GM23338 (cell line): ENCODE data around the gene KIRREL3. TPM values are rescaled to one million over a fixed set of nuclear protein-coding genes. Genes with fewer than 3 reads are reported as not detected.

ENCODE experiments used
- ATAC-seq: fragments of 200-7000 bp; cut with Tn5 transposase; 3 replicates; pipeline ENCODE4 v1.9.1; 2020
- DNase-seq: peaks from one replicate; pipeline ENCODE4 v3.0.0-alpha.2; 2015; ENCODE audit warnings: low spot score
- H2AFZ ChIP-seq: fragments of 200-600 bp; sonication (generic); 2 replicates; pipeline ENCODE4 v1.8.0; 2016; ENCODE audit warnings: antibody characterized with exemption, mild to moderate bottlenecking, moderate library complexity
- H3F3A ChIP-seq: fragments of 200-600 bp; sonication (generic); replicated peaks from 2 replicates; pipeline ENCODE4 v1.8.0; 2017; ENCODE audit warnings: antibody characterized with exemption, mixed run types, low read depth
- H3K27ac ChIP-seq: fragments of 200-600 bp; sonication (generic); 2 replicates; pipeline ENCODE4 v1.6.1; 2016; ENCODE audit warnings: low read depth
- H3K27me3 ChIP-seq: fragments of 200-600 bp; sonication (generic); 2 replicates; pipeline ENCODE4 v1.8.0; 2016; ENCODE audit warnings: mild to moderate bottlenecking, mixed run types, moderate library complexity; ENCODE audit not compliant: insufficient read depth
- H3K36me3 ChIP-seq: fragments of 200-600 bp; sonication (generic); 2 replicates; pipeline ENCODE4 v1.8.0; 2016; ENCODE audit warnings: mild to moderate bottlenecking; ENCODE audit not compliant: insufficient read depth
- H3K4me1 ChIP-seq: fragments of 200-600 bp; sonication (generic); 2 replicates; pipeline ENCODE4 v1.8.0; 2016; ENCODE audit warnings: mild to moderate bottlenecking, moderate library complexity; ENCODE audit not compliant: insufficient read depth
- H3K4me2 ChIP-seq: fragments of 200-600 bp; sonication (generic); 2 replicates; pipeline ENCODE4 v1.7.1; 2017; ENCODE audit warnings: mixed run types
- H3K4me3 ChIP-seq: fragments of 200-600 bp; sonication (generic); 2 replicates; pipeline ENCODE4 v1.6.1; 2016; ENCODE audit warnings: mixed run types
- H3K79me2 ChIP-seq: fragments of 200-600 bp; sonication (generic); replicated peaks from 2 replicates; pipeline ENCODE4 v1.8.0; 2017; ENCODE audit warnings: mild to moderate bottlenecking; ENCODE audit not compliant: insufficient read depth
- H3K9me2 ChIP-seq: fragments of 200-600 bp; sonication (generic); 2 replicates; pipeline ENCODE4 v1.8.0; 2017; ENCODE audit not compliant: insufficient read depth
- H4K20me1 ChIP-seq: fragments of 200-600 bp; sonication (generic); replicated peaks from 2 replicates; pipeline ENCODE4 v1.8.0; 2017; ENCODE audit warnings: mild to moderate bottlenecking; ENCODE audit not compliant: insufficient read depth
- H3K27ac Mint-ChIP-seq: 2 replicates; pipeline ENCODE4 v1.8.0; 2020; ENCODE audit warnings: inconsistent platforms, mild to moderate bottlenecking, moderate library complexity, mixed read lengths
- H3K27me3 Mint-ChIP-seq: 3 replicates; pipeline ENCODE4 v1.8.0; 2022; ENCODE audit warnings: low read depth, mild to moderate bottlenecking, moderate library complexity, mixed read lengths, inconsistent platforms; ENCODE audit not compliant: insufficient read depth, poor library complexity
- H3K36me3 Mint-ChIP-seq: 3 replicates; pipeline ENCODE4 v1.8.0; 2021; ENCODE audit warnings: low read depth, mild to moderate bottlenecking, inconsistent platforms, moderate library complexity, mixed read lengths
- H3K4me1 Mint-ChIP-seq: 3 replicates; pipeline ENCODE4 v1.8.0; 2020; ENCODE audit warnings: mild to moderate bottlenecking, inconsistent platforms, mixed read lengths
- H3K4me3 Mint-ChIP-seq: 3 replicates; pipeline ENCODE4 v1.8.0; 2021; ENCODE audit warnings: moderate library complexity, mild to moderate bottlenecking, inconsistent platforms, mixed read lengths
- H3K9me3 Mint-ChIP-seq: 3 replicates; pipeline ENCODE4 v1.8.0; 2020; ENCODE audit warnings: moderate library complexity, mild to moderate bottlenecking, inconsistent platforms, mixed read lengths
- CREB1 ChIP-seq: fragments of 250-450 bp; sonication (Bioruptor Pico); IDR thresholded peaks from 2 replicates; pipeline ENCODE4 v1.5.0; 2020; ENCODE audit warnings: low read depth, mild to moderate bottlenecking, moderate library complexity
- EZH2 ChIP-seq: fragments of 200-600 bp; sonication (generic); IDR thresholded peaks from one replicate; pipeline ENCODE4 v1.8.0; 2017; ENCODE audit warnings: antibody characterized with exemption, mild to moderate bottlenecking, low read depth; ENCODE audit not compliant: unreplicated experiment
- EZH2phosphoT487 ChIP-seq: fragments of 200-600 bp; sonication (generic); IDR thresholded peaks from one replicate; pipeline ENCODE4 v1.8.1; 2018; ENCODE audit warnings: antibody characterized with exemption; ENCODE audit not compliant: unreplicated experiment
- POLR2AphosphoS5 ChIP-seq: IDR thresholded peaks from 2 replicates; pipeline ENCODE4 v1.6.1; 2016; ENCODE audit warnings: antibody characterized with exemption, low read depth
- STAT1 ChIP-seq: IDR thresholded peaks from one replicate; pipeline ENCODE4 v1.6.1; 2016; ENCODE audit warnings: antibody characterized with exemption; ENCODE audit not compliant: unreplicated experiment
- polyA plus RNA-seq: library from polyadenylated mRNA; unstranded; fragments of >200 nt; fragmentation: Nextera tagmentation; extraction: Ambion mirVana; gene quantifications from 2 replicates; pipeline ENCODE4 v1.2.1, GENCODE V29; 2016
- total RNA-seq: library from RNA; depleted of rRNA; stranded (reverse); fragments of >200 nt; shearing (Covaris generic); gene quantifications from 2 replicates; pipeline ENCODE4 v1.2.3, GENCODE V29; 2014
- TF ChIP-seq, protein P1 (sequence below): fragments of 250-450 bp; sonication (Bioruptor Pico); IDR thresholded peaks from 2 replicates; pipeline ENCODE4 v1.5.0; 2020; ENCODE audit warnings: mild to moderate bottlenecking, moderate library complexity
- TF ChIP-seq, protein P2 (sequence below): IDR thresholded peaks from 2 replicates; pipeline ENCODE4 v1.6.1; 2016; ENCODE audit warnings: antibody characterized with exemption
- TF ChIP-seq, protein P3 (sequence below), 2 experiments: fragments of 200-600 bp in 1 of 2; sonication (generic) in 1 of 2; conservative IDR thresholded peaks; 2 replicates each; pipeline versions ENCODE4 v1.5.1 to v1.6.1; 2016 to 2017; ENCODE audit warnings: antibody characterized with exemption in 2 of 2, low read depth in 2 of 2, mild to moderate bottlenecking in 2 of 2, moderate library complexity in 1 of 2

Gene KIRREL3
- total and polyA plus RNA-seq, 2 experiments from 2014 or later = 0.13 to 1.5 TPM

DNA sequence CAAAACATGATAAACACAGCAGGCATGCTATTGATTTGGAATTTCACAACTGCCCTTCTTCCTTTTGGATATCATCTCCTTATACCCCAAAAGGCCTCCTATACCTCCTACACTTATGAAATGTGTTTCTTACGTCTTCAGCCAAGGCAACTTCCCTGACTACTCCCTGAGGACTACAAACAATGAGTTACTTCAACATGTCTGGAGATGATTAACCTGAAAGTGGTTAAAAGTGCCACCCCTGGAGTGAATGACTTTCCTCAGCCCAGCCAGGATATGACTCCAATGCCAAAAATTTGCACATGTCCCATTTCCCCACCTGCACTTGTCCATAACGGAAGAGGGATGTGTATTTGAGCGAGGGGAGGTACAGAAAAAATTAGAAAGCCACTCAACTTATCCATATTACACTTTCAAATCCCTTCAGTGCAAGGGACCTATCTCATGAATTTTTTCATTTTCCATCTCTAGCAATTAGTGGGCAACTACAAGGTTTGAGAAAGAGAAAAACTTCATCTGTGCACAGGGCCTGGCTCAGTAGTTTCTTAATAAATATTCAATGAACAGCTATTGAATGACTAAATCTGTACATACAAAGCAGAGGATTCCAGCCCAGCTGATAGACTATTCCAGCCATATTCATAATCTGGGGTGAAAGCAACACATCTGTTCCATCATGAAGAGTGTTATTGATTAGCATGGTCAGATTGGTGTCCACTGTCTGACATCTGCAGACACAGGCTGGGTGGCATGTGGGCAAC is 36.8 kb downstream of the KIRREL3 start (continued):
- TF ChIP-seq, protein P1, sequence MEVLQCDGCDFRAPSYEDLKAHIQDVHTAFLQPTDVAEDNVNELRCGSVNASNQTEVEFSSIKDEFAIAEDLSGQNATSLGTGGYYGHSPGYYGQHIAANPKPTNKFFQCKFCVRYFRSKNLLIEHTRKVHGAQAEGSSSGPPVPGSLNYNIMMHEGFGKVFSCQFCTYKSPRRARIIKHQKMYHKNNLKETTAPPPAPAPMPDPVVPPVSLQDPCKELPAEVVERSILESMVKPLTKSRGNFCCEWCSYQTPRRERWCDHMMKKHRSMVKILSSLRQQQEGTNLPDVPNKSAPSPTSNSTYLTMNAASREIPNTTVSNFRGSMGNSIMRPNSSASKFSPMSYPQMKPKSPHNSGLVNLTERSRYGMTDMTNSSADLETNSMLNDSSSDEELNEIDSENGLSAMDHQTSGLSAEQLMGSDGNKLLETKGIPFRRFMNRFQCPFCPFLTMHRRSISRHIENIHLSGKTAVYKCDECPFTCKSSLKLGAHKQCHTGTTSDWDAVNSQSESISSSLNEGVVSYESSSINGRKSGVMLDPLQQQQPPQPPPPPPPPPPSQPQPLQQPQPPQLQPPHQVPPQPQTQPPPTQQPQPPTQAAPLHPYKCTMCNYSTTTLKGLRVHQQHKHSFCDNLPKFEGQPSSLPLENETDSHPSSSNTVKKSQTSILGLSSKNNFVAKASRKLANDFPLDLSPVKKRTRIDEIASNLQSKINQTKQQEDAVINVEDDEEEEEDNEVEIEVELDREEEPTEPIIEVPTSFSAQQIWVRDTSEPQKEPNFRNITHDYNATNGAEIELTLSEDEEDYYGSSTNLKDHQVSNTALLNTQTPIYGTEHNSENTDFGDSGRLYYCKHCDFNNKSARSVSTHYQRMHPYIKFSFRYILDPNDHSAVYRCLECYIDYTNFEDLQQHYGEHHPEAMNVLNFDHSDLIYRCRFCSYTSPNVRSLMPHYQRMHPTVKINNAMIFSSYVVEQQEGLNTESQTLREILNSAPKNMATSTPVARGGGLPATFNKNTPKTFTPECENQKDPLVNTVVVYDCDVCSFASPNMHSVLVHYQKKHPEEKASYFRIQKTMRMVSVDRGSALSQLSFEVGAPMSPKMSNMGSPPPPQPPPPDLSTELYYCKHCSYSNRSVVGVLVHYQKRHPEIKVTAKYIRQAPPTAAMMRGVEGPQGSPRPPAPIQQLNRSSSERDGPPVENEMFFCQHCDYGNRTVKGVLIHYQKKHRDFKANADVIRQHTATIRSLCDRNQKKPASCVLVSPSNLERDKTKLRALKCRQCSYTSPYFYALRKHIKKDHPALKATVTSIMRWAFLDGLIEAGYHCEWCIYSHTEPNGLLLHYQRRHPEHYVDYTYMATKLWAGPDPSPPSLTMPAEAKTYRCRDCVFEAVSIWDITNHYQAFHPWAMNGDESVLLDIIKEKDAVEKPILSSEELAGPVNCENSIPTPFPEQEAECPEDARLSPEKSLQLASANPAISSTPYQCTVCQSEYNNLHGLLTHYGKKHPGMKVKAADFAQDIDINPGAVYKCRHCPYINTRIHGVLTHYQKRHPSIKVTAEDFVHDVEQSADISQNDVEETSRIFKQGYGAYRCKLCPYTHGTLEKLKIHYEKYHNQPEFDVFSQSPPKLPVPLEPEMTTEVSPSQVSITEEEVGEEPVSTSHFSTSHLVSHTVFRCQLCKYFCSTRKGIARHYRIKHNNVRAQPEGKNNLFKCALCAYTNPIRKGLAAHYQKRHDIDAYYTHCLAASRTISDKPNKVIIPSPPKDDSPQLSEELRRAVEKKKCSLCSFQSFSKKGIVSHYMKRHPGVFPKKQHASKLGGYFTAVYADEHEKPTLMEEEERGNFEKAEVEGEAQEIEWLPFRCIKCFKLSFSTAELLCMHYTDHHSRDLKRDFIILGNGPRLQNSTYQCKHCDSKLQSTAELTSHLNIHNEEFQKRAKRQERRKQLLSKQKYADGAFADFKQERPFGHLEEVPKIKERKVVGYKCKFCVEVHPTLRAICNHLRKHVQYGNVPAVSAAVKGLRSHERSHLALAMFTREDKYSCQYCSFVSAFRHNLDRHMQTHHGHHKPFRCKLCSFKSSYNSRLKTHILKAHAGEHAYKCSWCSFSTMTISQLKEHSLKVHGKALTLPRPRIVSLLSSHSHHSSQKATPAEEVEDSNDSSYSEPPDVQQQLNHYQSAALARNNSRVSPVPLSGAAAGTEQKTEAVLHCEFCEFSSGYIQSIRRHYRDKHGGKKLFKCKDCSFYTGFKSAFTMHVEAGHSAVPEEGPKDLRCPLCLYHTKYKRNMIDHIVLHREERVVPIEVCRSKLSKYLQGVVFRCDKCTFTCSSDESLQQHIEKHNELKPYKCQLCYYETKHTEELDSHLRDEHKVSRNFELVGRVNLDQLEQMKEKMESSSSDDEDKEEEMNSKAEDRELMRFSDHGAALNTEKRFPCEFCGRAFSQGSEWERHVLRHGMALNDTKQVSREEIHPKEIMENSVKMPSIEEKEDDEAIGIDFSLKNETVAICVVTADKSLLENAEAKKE (CRISPR knock-in tag) = no peak
- TF ChIP-seq STAT1 = no peak
- no peak for TF ChIP-seq EZH2phosphoT487
- no peak for TF ChIP-seq POLR2AphosphoS5
- no peak for TF ChIP-seq EZH2
- no peak for TF ChIP-seq CREB1 (CRISPR knock-in tag)

DNA sequence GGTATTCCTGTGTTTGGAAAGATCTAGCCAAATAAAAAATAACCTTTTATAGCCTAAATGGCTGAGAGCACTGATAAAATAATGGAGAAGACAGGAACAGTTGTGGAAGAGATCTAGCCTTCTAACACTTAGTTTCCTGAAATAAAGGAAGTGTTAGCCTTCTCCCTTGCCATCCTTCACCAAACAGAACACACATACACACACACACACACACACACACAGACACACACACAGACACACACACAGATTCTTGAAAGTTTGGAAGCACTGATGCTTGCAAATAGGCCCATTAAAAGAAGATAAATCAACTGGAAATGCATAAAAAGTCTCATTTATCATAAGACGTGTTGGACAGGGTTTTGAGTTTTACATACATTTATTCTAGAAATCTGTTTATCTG is 37.5 kb downstream of the KIRREL3 start:
- Histone ChIP-seq H4K20me1 (no peaks in the 10 kb centered on the region), H3K36me3 (no peaks in the 10 kb centered on the region), H3K4me1 (no peaks in the 10 kb centered on the region), H3K4me2 (no peak overlapping the region), H3K27ac (no peak overlapping the region), H3K9me2 (peaks cover 5% of the 10 kb centered on the region; the same call in 1 of the 2 replicates), H3K4me3 (no peak overlapping the region), H3K79me2 (no peaks in the 10 kb centered on the region), H2AFZ (no peak overlapping the region), H3K27me3 (no peaks in the 10 kb centered on the region), H3F3A (no peaks in the 10 kb centered on the region)
- H3K4me3 Mint-ChIP-seq = no peak overlapping the region
- no peak for DNase-seq
- H3K36me3 Mint-ChIP-seq = no peaks in the 10 kb centered on the region
- ATAC-seq = no peak
- no peaks in the 10 kb centered on the region for H3K27me3 Mint-ChIP-seq
- H3K4me1 Mint-ChIP-seq = no peaks in the 10 kb centered on the region
- H3K9me3 Mint-ChIP-seq = no peaks in the 10 kb centered on the region
- H3K27ac Mint-ChIP-seq = no peak overlapping the region
- TF ChIP-seq CREB1 (CRISPR knock-in tag) = no peak
- TF ChIP-seq, protein P2, sequence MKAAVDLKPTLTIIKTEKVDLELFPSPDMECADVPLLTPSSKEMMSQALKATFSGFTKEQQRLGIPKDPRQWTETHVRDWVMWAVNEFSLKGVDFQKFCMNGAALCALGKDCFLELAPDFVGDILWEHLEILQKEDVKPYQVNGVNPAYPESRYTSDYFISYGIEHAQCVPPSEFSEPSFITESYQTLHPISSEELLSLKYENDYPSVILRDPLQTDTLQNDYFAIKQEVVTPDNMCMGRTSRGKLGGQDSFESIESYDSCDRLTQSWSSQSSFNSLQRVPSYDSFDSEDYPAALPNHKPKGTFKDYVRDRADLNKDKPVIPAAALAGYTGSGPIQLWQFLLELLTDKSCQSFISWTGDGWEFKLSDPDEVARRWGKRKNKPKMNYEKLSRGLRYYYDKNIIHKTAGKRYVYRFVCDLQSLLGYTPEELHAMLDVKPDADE = no peak
- TF ChIP-seq, protein P3, sequence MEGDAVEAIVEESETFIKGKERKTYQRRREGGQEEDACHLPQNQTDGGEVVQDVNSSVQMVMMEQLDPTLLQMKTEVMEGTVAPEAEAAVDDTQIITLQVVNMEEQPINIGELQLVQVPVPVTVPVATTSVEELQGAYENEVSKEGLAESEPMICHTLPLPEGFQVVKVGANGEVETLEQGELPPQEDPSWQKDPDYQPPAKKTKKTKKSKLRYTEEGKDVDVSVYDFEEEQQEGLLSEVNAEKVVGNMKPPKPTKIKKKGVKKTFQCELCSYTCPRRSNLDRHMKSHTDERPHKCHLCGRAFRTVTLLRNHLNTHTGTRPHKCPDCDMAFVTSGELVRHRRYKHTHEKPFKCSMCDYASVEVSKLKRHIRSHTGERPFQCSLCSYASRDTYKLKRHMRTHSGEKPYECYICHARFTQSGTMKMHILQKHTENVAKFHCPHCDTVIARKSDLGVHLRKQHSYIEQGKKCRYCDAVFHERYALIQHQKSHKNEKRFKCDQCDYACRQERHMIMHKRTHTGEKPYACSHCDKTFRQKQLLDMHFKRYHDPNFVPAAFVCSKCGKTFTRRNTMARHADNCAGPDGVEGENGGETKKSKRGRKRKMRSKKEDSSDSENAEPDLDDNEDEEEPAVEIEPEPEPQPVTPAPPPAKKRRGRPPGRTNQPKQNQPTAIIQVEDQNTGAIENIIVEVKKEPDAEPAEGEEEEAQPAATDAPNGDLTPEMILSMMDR (conservative IDR thresholded peaks at IDR 0.05; ENCODE audit: low read depth in 2 of 2) = no peak
- no peak for TF ChIP-seq EZH2phosphoT487
- TF ChIP-seq STAT1 = no peak
